Neutrophil (primary cell): ENCODE data around the gene RPLP2.
A peak's percentile ranks its signal among the peaks of the same experiment; 100 is the strongest.

Source experiments
- H3K27ac ChIP-seq: fragments of 200-600 bp; sonication (generic); 2 replicates; pipeline ENCODE4 v1.5.1; 2016; ENCODE audit warnings: mild to moderate bottlenecking, moderate library complexity
- H3K27me3 ChIP-seq: fragments of 200-600 bp; sonication (generic); 2 replicates; pipeline ENCODE4 v1.6.0; 2016; ENCODE audit warnings: mild to moderate bottlenecking
- H3K36me3 ChIP-seq: fragments of 200-600 bp; sonication (generic); 2 replicates; pipeline ENCODE4 v1.5.1; 2017
- H3K4me1 ChIP-seq, 2 experiments: fragments of 200-600 bp in 1 of 2; sonication (generic) in 1 of 2; 1 replicate in 1 of 2; 2 replicates in 1 of 2; pipeline versions ENCODE4 v1.5.1 to v1.6.1; 2013 to 2016; ENCODE audit warnings: low read depth in 1 of 2, low read length in 1 of 2, mild to moderate bottlenecking in 1 of 2, moderate library complexity in 1 of 2; ENCODE audit not compliant: control insufficient read depth in 1 of 2, insufficient read depth in 1 of 2
- H3K4me3 ChIP-seq, 2 experiments: fragments of 200-600 bp in 1 of 2; sonication (generic) in 1 of 2; 1 replicate in 1 of 2; 2 replicates in 1 of 2; pipeline ENCODE4 v1.5.1; 2013 to 2016; ENCODE audit warnings: low read depth in 1 of 2, low read length in 1 of 2, mild to moderate bottlenecking in 1 of 2, moderate library complexity in 1 of 2
- H3K9me3 ChIP-seq: fragments of 200-600 bp; sonication (generic); 2 replicates; pipeline ENCODE4 v1.5.1; 2016
- TF ChIP-seq, protein P1 (sequence below): fragments of 200-600 bp; sonication (generic); IDR thresholded peaks from 2 replicates; pipeline ENCODE4 v1.5.1; 2016; ENCODE audit warnings: antibody characterized with exemption

The RPLP2 gene

DNA sequence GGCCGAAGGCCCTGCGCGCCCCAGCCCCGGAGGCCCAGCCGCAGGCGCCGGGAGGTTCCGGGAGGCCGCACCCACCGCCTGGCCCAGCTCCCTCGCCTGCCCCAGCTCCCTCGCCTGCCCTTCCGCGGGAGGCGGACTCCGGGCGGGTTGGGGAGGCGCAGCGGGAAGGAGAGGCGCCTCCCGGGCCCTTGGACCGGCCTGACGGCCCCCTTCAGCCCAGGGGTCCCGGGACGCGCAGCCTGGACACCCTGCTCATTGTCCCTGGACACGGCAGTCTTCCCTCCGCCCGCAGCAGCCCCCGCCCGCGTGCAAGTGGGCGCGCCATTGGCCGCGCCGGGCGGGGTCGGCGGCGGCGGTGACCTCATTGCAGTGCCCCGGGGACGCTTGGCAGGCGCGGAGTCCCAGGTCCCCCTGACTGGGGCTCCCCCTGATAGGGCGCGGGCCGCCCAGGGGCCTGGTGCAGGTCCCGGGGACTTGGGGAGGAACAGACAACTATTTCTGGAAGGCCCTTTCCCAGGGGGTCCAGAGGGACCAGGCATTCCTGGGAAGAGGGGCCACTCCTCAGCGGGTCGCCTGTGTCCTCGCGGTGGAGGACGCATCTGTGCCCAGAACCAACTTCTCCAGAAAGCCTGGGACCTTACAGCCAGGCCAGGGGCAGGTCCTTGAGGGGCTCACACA is 23.5 kb downstream of the RPLP2 start:
- TF ChIP-seq, protein P1, sequence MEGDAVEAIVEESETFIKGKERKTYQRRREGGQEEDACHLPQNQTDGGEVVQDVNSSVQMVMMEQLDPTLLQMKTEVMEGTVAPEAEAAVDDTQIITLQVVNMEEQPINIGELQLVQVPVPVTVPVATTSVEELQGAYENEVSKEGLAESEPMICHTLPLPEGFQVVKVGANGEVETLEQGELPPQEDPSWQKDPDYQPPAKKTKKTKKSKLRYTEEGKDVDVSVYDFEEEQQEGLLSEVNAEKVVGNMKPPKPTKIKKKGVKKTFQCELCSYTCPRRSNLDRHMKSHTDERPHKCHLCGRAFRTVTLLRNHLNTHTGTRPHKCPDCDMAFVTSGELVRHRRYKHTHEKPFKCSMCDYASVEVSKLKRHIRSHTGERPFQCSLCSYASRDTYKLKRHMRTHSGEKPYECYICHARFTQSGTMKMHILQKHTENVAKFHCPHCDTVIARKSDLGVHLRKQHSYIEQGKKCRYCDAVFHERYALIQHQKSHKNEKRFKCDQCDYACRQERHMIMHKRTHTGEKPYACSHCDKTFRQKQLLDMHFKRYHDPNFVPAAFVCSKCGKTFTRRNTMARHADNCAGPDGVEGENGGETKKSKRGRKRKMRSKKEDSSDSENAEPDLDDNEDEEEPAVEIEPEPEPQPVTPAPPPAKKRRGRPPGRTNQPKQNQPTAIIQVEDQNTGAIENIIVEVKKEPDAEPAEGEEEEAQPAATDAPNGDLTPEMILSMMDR, result no peak
- Histone ChIP-seq H3K36me3 (peaks cover 22% of the 10 kb centered on the region), H3K4me3 (peak overlapping the region; percentile 55 to 60), H3K27me3 (peaks cover 65% of the 10 kb centered on the region), H3K27ac (peak overlapping the region; percentile 29), H3K4me1 (peaks cover 56 to 69% of the 10 kb centered on the region in 2 experiments), H3K9me3 (no peaks in the 10 kb centered on the region)

DNA sequence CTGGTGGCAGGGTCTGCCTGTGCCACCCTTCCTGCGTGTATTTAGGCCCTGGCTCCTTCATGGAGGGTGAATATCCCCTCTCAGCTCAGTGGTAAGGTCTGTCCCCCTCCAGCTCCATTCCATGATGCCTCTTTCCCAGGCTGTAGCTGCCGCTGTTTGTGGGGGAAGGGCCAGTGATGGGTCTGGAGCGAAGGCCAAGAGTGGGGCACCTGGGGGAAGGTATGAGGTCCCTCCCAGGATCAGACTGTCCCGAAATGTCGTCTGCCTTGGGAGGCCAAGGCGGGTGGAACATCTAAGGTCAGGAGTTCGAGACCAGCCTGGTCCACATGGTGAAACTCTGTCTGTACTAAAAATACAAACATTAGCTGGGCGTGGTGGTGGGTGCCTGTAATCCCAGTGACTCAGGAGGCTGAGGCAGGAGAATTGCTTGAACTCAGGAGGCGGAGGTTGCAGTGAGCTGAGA is 24.1 kb downstream of the RPLP2 start:
- Histone ChIP-seq H3K4me1 (peaks cover 50 to 62% of the 10 kb centered on the region in 2 experiments), H3K9me3 (no peaks in the 10 kb centered on the region), H3K27ac (no peak overlapping the region), H3K27me3 (peaks cover 65% of the 10 kb centered on the region), H3K4me3 (peak overlapping the region in 1 of 2 experiments; percentile 60), H3K36me3 (peaks cover 28% of the 10 kb centered on the region)
- TF ChIP-seq, protein P1, result no peak

DNA sequence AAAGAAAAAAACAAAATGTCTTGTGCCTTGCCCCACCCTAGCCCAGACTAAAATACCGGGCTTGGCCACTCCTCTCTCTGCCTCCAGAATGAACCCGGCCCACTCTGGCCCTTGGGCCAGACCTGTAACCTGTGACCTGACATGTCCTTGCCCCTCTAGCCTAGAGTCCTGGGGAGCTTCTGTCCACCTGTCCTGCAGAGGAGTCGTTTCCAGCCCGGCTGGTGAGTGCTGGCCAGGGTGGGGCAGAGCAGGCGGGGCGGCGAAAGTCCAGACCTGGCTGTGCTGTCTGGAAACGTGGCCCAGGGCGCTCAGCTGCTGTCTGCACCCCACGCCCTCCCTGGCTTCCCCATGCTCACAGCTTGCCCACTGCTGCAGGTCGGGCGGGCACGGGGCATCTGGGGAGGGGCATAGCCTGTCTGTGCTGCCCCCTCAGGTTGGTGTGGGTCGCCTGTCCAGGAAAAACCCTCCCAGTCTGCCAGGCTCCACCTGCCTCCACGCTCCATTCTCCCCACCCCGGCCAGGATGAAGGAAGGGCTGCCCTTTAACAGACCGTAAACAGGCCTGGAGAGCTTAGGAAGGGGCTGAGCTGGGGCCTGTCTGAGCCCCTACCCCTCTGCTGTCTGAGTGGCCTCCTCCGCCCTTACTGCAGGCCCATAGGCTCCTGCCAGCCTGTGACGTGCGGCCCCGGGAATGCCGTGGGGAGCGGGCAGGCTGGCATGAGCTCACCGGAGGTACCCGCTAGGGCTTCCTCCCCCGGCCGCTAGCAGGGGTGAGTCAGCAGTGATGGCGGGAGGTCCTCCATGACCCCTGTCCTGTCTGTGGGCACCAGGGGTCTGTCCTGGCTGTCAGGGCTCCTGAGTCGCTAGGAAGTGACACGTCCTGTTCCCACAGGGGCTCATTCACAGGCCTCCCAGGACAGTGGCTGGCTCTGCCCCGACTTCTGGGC is 24.9 kb downstream of the RPLP2 start:
- Histone ChIP-seq H3K9me3 (no peaks in the 10 kb centered on the region), H3K36me3 (peaks cover 36% of the 10 kb centered on the region), H3K4me1 (peaks cover 42 to 55% of the 10 kb centered on the region in 2 experiments), H3K27ac (no peak overlapping the region), H3K4me3 (peak overlapping the region in 1 of 2 experiments; percentile 35), H3K27me3 (peaks cover 57% of the 10 kb centered on the region)
- TF ChIP-seq, protein P1, result no peak

DNA sequence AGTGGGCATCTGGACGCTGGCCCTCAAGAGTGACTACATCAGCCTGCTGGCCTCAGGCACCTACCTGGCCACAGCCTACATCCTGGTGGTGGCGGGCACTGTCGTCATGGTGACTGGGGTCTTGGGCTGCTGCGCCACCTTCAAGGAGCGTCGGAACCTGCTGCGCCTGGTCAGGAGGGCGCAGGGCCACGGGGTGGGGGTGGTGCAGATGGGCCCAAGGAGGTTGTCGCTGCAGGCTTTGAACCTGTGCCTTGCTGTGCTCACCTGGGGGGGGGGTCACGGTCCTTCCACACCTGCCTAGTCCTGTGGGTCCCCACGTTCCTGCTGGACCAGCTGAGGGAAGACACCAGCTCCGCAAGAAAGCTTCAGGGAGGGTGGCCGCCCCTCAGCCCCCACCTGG is 26.5 kb downstream of the RPLP2 start:
- TF ChIP-seq, protein P1, result no peak
- Histone ChIP-seq H3K36me3 (peaks cover 46% of the 10 kb centered on the region), H3K4me3 (no peak overlapping the region), H3K27ac (no peak overlapping the region), H3K4me1 (peaks cover 36 to 48% of the 10 kb centered on the region in 2 experiments), H3K9me3 (no peaks in the 10 kb centered on the region), H3K27me3 (peaks cover 41% of the 10 kb centered on the region)

DNA sequence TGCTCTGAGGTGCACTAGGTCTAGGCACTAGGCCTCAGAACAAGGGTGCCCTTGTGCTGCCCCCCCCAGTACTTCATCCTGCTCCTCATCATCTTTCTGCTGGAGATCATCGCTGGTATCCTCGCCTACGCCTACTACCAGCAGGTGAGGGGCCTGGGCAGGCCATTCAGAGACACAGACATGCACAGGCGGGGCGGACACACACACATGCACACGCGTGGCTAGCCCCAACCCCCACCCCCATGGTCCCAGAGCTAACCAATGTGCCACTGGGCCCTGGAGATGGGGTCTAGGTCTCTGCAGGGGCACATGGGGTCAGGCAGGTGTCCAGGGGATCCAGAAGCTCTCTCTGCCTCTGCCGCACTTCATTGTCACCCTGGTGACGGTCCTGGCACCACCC is 26.9 kb downstream of the RPLP2 start:
- TF ChIP-seq, protein P1, result no peak
- peaks cover 38 to 48% of the 10 kb centered on the region in 2 experiments for H3K4me1 ChIP-seq
- no peak overlapping the region for H3K27ac ChIP-seq
- H3K4me3 ChIP-seq, result no peak overlapping the region
- peaks cover 37% of the 10 kb centered on the region for H3K27me3 ChIP-seq
- peaks cover 46% of the 10 kb centered on the region for H3K36me3 ChIP-seq
- H3K9me3 ChIP-seq, result no peaks in the 10 kb centered on the region
